ENCODE results near the gene LPO.

The LPO gene

DNA sequence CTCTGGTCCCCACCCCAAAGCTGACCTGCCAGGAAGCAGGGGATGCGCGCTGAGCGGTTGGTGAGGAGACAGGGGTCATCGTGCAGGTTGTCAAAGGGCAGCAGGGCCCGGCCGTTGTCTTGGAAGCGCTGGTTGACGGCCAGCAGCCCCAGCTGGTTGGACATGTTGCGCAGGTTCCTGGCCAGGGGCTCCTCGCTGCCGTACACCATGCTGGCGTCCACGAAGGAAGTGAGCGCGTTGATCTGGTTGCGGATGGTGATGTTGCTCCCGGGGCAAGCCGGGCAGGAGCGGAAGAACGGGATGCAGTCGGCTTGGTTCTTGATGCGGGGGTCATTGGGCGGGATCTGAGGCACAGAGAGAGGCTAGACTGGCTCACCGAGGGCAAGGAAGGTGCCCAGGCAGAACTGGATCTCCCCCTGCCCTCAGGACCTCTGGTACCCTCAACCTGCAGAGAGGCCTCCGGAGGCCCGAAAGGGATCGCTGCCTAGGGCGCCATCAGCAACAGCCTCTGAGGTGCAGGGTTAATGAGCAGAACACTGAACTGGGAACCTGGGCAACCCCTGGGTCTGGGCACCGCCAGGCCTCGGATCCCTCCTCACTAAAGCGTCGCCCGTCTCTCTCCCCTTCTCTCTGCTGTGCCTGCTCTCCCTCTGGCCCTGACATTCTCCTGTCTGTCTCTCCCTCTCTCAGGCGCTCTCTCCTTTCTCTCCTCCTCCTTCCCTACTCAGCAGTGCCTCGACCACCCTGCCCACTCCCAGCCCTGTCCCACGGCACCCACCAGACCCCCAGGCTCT, 39.6 kb downstream of the LPO start:
- no peak for DNase-seq (ENCODE audit: low read depth, low spot score)

DNA sequence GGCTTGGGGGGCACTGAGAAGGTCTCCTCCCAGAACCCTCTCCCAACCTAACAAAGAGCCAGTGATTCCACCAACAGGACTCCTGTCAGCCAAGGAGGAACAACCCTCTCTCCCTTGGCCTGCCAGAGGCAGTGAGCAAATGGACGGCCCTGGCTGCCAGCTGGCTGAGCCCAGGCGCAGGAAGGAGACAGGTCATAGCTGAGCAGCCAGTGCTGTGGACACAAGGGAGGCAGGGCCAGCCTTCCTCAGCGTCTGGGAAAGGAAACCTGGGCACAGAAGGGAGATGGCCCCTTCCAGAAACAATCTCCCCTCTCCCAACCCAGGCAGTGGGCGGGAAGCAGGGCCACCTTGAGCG, 40.3 kb downstream of the LPO start:
- DNase-seq (ENCODE audit: low read depth, low spot score), result no peak

DNA sequence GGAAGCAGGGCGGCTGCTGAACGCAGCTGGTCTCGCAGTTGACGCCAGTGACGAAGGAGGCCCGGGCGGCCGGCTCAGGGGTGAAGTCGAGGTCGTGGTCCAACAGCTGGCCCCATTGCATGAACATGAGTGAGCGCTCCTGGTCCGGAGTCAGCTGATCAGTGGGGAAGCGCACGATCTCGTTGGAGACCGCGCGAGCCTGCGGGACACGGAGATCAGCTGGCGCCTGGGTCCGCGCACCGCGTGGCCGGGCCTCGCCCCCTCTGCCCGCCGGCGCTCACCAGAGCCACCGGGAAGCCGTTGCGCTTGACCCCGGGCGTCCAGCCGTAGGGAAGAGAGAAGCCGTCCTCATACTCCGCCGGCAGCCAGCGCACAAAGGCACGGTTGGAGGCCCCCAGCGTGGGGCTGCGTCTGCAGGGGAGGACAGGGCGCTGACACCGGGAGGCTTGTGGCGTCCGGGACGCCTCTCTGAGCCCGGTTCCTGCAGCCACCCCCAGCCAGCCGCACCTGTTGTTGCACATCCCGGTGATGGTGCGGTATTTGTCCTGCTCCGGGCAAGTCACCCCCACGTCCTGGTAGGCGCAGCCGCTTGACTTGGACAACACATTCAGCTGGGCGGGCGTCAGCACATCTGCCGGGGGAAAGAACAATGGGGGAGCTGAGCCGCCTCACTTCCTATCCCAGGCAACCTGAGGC, 40.8 kb downstream of the LPO start:
- no peak for DNase-seq (ENCODE audit: low read depth, low spot score)

DNA sequence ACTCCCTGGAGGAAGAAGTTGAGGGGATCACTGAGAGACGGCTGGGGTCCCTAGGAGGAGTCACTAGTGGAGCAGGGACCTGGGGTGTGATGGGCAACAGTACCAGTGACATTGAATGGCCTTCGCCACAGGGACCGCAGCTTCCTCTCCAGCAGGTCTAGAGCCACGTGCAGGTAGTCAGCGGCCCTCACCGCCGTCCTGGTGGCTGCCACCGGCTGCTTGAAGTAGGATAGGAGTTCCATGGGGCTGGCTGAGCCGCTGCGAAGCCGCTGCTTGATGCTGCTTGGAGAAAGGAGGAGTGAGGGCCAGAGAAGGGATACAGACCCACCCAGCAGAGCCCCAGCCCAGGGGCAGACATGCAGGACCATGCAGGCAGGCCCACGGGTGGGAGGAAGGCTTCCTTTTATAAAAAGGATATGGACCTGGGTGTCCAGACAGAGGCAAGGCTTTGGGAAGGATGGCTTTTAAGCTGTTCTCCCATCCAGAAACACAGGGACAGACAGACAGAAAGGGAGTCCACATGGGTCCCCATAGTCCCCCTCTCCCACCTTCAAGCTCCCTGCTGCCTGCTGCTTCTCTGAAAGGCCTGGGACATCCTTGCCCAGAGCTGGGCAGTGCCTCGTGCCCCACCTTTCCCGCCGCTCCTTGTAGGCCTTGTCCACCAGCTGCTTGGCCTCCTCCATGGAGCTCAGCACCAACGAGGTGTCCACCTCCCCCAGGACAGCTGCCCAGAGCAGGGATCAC, 41.5 kb downstream of the LPO start:
- no peak for DNase-seq (ENCODE audit: low read depth, low spot score)

DNA sequence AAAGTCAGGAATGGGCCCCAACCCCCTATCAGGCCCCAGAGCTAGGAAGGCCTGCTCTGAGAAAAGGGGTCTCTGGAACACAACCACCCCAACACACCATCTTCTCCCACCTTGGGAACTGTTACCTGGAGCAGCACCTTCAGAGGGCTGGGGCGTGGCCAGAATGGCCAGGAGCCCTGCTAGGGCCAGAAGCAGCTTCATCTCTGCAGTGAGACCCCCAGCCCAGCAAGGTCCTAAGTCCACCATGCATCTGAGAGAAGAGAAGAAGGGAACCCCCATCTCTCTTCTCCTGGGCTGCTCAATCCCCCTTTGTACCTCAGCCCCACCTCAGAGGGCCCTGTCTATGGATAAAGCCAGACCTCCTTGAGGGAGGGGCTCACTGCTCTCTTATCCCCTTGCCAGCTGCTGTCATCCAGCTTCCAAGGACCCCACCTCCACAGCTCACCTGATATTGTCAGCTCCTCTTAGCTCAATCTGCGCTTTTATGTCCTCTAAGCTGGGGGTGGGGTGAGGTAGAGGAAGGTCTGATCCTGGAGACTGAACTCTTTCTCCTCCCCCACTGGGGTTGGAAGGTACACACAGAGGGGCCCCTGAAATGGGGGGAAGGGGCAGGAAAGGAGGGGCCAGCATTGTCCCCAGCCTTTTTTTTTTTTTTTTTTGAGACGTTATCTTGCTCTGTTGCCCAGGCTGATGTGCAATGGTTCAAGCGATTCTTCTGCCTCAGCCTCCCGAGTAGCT, 42.3 kb downstream of the LPO start, which contains the start of gene MPO:
Gene MPO (minus strand): TSS at position 456 of the 738 bp plus-strand sequence. CDS start 177 bp downstream, at position 279.
- DNase-seq (ENCODE audit: low read depth, low spot score), result no peak

DNA sequence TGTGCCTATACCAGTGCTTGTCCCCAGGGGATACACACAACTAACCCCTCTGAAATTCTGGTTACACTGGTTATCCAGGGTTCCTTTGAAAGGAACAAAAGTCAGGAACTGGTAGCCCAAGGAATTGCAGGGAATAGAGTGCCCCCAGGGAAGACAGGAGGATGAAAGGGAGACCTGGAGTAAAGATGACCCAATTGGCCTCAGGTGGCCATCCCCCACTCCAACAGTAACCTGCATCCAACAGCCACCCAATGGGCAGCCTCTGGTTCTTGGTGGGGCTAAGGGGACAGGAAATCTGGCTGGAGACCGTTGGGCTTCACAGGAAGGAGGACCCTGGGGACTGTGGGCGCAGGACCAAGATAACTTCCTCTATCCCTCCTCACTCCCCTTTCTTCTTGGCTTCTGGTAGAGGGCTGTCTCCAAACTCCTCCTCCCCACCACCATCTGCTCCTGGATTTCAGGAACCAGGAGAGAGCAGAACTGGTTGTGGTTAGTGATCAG, 43.2 kb downstream of the LPO start:
- DNase-seq (ENCODE audit: low read depth, low spot score), result no peak

DNA sequence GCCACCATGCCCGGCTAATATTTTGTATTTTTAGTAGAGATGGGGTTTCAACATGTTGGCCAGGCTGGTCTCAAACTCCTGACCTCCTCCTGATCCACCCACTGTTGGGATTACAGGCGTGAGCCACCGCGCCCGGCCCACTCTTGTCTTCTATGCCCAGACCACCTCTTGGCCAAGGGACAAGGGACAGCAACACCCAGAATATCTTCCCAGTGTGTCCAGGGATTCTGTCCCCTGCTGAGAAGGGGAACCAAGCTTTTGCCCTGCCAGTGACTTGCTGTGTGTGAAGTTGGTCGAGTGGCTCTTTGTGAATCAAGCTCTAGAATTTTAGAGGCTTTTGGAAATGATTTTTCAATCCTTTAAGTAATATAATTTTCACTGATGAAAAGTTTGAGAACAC, 44.1 kb downstream of the LPO start:
- no peak for DNase-seq (ENCODE audit: low read depth, low spot score)

DNA sequence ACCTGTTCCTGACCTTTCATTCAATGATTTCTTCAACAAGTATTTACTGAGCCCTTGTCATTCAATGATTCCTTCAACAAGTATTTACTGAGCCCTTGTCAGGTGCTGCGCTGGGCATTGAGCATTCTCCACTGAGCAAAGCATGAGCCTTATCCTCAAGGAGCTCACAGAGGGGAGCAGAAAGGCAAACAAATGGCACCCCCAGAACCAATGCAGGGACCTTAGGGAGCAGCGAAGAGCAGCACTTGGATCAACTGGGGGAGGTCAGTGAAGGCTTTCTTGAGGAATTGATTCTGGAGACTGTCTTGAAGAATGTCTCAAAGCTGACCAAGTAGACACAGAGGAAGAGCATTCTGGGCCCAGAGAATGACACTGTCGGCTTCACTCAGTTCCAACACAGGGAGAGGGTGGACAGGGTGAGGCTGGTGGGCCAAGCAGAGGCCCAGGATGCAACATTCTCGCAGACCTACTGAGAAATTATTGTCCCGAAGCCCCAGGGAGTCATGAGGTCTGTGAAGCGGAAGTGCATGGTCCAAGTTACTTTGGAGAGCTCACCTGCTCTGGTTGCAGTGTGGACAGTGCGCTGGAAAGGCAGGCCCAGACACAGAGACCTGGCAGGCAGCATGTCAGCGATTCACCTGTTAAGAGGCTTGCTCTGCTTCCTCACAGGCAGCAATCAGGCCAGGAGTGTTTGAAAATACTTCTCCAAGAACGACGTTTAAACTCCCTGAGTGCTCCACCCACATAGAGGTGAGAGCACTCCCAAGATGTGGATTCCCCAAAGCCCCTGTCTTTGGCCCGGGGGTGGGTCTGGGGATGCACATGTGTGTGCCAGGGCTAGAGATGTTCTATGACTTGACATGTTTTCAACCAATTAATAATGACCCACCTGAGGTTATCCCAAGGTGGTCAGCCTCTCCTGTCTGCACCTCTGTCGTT, 45.6 kb downstream of the LPO start:
- DNase-seq (ENCODE audit: low read depth, low spot score), result no peak

DNA sequence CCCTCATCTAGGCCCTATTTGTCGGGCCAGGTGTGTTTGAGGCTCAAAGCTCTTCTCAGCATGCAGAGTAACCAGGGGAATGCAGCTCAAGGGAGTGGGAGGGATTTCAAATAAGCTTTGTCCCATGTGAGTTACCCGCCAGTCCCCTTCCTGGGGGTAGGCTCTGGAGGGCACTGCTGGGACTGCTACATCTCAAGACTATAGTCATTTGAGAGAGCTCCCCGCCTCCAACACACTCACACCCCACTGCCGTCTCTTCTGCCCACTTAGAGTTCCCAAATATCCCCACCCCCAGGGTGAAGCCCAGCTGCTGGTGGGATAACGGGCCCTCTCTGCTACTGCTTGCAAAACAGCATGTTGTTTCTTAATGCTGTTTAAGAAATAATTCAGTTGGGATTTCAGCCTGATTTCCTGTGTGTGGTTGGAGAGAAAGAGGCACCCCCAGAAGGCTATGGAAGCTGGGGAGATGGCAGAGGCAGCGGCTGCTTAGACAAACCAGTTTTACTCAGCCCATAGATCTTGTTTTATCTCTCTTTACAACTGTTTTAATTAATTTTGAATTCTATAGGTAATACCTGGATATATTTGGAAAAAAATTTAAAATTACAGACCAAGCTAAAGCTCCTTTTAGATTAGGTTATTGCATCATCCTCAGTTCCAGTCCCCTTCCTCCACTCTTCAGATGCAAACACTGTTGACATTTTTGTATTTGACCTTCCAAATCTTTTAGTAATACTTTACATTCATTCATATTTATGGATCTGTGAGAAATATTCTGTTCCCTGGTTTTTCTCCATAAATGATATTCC, 46.4 kb downstream of the LPO start:
- DNase-seq (ENCODE audit: low read depth, low spot score), result peak; percentile 67

DNA sequence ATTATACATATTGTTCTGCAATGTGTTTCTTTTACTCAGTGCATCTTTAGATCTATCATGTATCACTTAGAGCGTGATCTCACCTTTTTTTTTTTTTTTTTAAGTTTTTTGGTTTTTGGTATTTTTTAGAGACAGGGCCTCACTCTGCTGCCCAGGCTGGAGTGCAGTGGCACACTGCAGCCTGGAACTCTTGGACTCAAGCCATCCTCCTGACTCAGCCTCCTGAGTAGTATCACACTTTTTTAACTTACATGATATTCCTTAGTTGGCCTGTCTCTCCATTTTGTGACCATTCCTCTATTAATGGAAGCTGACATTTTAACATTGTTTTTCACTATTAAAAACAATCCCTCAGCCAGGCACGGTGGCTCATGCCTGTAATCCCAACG, 47.0 kb downstream of the LPO start:
- DNase-seq (ENCODE audit: low read depth, low spot score), result no peak

DNA sequence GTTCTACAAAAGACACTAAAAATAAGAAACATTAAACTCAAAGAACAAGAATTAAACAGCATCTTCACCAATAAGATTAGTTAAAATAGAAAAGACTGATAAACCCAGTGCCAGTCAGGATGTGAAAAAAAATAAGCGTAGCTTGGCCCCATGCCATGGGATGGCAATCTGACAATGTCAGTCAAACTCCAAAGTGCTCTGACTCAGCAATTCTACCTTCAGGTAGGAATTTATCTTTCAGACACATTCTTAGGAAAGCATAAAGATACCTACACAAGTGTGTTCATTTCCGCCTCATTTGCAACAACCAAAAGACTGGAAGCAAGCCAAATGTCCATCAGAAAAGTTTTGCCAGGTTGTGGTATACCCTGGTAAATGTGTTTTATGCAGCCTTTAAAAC, 51.5 kb downstream of the LPO start:
- DNase-seq (ENCODE audit: low read depth, low spot score), result no peak

DNA sequence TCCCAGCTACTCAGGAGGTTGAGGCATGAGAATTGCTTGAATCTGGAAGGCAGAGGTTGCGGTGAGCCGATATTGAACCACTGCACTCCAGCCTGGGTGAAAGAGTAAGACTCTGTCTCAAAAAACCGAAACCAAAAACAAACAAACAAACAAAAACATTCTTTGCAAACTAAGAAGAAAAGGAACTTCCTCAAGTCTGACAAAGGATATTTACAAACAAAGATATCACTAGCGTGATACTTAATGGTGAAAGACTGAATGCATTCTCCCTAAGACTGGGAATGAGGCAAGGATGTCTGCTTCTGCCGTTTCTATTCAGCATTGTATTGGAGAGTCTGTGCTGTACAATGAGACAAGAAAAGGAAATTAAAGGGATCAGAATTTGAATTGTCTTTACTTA, 52.9 kb downstream of the LPO start:
- no peak for DNase-seq (ENCODE audit: low read depth, low spot score)

DNA sequence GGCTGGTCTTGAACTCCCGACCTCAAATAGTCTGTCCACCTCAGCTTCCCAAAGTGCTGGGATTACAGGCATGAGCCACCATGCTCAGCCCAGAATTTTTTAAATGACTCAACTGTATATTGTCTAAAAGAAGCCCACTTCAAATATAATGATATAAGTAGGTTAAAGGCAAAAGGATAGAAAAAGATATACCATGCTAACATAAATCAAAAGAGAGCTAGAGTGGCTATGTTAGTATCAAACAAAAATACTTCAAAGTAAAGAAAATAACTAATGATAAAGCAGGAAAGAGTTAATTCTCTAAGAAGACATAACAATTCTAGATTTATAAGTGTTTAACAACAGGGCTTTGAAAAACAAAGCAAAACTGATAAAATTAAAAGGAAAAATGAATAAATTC, 55.6 kb downstream of the LPO start:
- no peak for DNase-seq (ENCODE audit: low read depth, low spot score)

DNA sequence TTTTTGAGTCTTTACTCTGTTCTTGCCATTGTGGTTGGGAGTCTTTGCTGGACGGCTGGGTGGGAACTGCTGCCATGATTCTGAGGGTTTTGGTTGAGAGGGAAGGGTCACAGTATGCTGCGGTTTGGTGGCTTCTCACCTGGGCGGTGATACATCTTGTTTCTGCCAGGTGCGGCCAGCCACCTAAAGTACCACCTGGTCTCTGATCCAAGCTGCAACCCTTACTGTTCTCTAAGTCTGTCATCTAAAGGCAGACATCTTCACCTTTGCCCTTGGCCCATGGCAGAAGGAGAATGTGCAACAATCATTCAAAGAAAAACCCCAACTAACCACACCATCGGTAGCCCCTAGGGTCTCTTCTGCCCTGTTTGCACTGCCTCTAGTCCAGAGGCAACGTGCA, 62.0 kb downstream of the LPO start:
- no peak for DNase-seq (ENCODE audit: low read depth, low spot score)

DNA sequence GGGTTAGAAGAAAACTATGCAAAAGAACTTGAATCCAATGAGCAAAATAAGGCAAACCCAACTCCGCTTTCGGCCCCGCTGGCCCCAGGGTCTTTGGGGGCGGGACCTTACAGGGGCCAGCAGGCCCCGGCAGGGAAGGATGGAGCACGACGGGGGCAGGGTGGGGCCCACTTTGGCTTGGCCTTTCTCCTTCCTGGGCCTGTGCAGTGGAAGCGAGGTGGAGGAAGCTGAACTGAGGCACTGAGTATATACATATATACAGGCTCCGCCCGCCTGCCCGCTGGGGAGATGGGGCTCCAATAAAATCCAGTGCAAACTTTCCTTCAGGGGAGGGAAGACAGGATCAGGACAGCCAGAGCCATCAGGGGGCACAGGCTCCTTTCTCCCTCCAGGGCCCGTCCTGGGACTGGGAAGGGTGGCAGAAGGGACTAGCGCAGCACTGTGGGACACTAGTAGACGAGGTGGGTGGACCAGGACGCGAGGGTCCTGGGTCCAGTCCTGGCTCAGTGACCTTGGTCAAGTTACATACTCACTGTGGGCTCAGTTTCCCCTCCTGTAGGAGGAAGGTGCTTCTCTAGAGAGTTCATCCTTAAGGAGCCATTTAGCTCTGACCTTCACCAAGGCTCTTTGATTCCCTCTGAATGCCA, 63.2 kb downstream of the LPO start:
- DNase-seq (ENCODE audit: low read depth, low spot score), result no peak

DNA sequence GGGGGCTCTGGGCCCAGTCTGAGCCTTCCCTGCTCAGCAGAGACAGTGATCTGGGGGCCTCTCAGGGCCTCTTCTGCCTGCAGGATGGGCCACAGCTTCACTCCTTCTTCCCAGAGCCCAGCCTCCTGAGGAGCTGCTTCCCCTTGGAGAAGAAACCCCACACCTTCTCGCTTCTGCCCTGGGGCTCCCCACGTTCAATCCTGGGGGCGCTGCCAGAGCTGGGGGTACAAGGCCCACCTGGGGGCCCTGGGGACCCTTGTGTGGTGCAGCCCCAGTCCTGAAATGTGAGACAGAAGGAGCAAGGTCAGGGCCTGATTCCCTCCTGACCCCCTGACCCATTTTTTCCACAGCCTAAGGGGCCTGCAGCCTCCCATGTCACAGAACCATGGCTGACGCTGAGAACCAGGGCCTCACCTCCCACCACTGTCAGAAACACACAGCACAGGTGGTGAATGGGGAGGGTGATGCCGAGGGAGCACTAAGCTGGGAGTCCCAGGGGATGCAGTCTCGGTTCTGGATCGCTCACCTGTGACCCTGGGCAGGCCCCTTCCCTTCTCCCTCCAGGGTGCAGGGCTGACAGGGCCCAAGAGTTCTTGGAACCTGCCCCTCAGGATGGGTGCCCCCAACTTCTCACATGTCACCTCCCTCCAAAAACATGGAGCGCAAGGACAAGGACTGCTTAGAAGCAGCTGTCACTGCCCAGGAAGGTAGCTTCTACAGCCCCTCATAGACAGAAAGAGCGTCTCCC, 64.0 kb downstream of the LPO start:
- DNase-seq (ENCODE audit: low read depth, low spot score), result no peak

DNA sequence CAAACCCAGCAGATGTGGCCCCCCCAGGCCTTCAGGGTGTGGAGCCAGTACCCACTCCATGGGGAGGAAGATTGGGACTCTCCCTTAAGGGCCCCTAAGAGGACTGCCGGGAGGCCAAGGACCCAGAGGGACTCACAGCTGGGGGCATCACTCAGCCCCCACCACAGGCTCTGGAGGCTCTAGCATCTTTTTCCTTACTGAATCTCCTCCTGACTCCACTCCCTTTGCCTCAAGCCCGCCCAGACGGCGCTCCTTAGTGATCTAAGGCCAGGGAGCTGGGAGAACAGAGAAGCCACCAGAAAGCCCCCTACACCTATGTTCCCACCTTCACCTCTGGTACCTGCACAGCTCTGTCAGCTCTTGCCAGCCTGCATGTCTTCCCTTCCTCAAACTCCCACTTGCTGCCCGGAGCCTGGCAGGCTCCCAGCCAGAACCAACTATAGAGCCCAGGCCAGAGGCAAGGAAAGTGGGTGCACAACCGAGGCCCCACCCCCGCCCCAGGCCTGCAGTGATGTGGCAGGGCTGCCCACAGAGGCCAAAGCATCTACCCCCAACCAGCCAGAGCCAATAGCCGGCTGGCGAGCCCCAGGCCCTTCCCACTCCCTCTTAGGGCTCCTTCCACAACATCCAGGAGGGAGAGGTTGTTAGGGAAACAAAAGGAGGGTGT, 64.7 kb downstream of the LPO start:
- no peak for DNase-seq (ENCODE audit: low read depth, low spot score)

Data from iPS DF 19.7 (cell line).